Mammary epithelial cell (primary cell): Measurements from ENCODE around the gene PDGFA.

ENCODE experiments used
- EZH2 ChIP-seq: IDR thresholded peaks from 2 replicates; pipeline ENCODE4 v1.6.1; 2012; ENCODE audit warnings: low read length, inconsistent platforms, borderline replicate concordance
- TF ChIP-seq, protein P1 (sequence below), 2 donors: IDR thresholded peaks in 1 of 2; conservative IDR thresholded peaks in 1 of 2; 2 replicates each; pipeline ENCODE4 v1.5.1; 2011 to 2012; ENCODE audit warnings: inconsistent platforms in 2 of 2, low read length in 2 of 2, mild to moderate bottlenecking in 2 of 2, control low read depth in 1 of 2, low read depth in 1 of 2; ENCODE audit not compliant: insufficient read depth in 1 of 2; ENCODE audit errors: extremely low read depth in 1 of 2

DNA sequence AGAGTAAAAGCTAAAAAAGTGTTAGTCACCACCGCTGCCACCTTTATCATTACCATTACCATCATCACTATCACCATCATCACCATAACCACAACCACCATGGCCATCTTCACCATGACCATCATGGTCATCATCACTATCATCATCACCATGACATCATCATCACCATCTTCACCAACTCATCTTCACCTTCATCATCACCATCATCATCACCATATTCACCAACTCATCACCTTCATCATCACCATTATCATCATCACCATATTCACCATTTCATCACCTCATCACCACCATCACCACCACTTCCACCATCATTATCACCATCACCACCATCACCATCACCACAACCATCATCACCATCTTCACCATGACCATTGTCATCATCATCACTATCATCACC, 46.5 kb upstream of the PDGFA start:
- TF ChIP-seq, protein P1, sequence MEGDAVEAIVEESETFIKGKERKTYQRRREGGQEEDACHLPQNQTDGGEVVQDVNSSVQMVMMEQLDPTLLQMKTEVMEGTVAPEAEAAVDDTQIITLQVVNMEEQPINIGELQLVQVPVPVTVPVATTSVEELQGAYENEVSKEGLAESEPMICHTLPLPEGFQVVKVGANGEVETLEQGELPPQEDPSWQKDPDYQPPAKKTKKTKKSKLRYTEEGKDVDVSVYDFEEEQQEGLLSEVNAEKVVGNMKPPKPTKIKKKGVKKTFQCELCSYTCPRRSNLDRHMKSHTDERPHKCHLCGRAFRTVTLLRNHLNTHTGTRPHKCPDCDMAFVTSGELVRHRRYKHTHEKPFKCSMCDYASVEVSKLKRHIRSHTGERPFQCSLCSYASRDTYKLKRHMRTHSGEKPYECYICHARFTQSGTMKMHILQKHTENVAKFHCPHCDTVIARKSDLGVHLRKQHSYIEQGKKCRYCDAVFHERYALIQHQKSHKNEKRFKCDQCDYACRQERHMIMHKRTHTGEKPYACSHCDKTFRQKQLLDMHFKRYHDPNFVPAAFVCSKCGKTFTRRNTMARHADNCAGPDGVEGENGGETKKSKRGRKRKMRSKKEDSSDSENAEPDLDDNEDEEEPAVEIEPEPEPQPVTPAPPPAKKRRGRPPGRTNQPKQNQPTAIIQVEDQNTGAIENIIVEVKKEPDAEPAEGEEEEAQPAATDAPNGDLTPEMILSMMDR (conservative IDR thresholded peaks at IDR 0.05 in 1 of 2, IDR thresholded peaks at IDR 0.05 in 1 of 2; ENCODE audit: extremely low read depth in 1 of 2, insufficient read depth in 1 of 2, low read depth in 1 of 2, low read length in 2 of 2): no peak
- TF ChIP-seq EZH2: no peak
